K562 (cell line): ENCODE measurements around the gene RPS2. TPM values are rescaled to one million over a fixed set of nuclear protein-coding genes. Genes with fewer than 3 reads are reported as not detected.

Experiments
- ATAC-seq: fragments of 200-7000 bp; cut with Tn5 transposase; 3 replicates; pipeline ENCODE4 v1.9.1; 2020; ENCODE audit warnings: moderate library complexity
- BruUV-seq: library from RNA; stranded (reverse); fragments of 400-500 nt; replicated peaks from 2 replicates; lab custom pipeline; 2021; lab: Mats Ljungman, UMichigan
- CTCF ChIA-PET: fragments of 300-600 bp; formaldehyde crosslinking; extraction: SDS; loops from one replicate; lab custom pipeline; 2021; ENCODE audit warnings: low intra/inter-chr PET ratio; lab: Yijun Ruan, JAX
- POLR2A ChIA-PET: fragments of 300-600, 350-650 bp; sonication (Branson Sonifier 250); formaldehyde crosslinking; extraction: SDS; loops from one replicate; lab custom pipeline; 2021; ENCODE audit warnings: antibody characterized with exemption, inconsistent platforms; lab: Yijun Ruan, JAX
- DNase-seq, 4 experiments: peaks; one replicate each; pipeline versions ENCODE4 v3.0.0 to v3.0.0-alpha.2; 2011 to 2018; ENCODE audit warnings: low spot score in 3 of 4, mixed read lengths in 3 of 4; ENCODE audit errors: extremely low read depth in 1 of 4
- FAIRE-seq: peaks from 2 replicates; lab custom pipeline; 2011; peaks lifted over from hg19 to GRCh38; lab: Jason Lieb, UNC
- H2AFZ ChIP-seq: 2 replicates; pipeline ENCODE4 v1.6.0; 2011; ENCODE audit warnings: low read depth, low read length, control low read depth, inconsistent platforms
- H3K27ac ChIP-seq: fragments of 200-600 bp; 3 replicates; pipeline ENCODE4 v1.8.0; 2011; ENCODE audit warnings: low read depth, mild to moderate bottlenecking, control low read depth, inconsistent platforms, low read length, moderate library complexity, mixed read lengths; ENCODE audit errors: extremely low read depth
- H3K27me3 ChIP-seq, 2 experiments: fragments of 300-600 bp in 1 of 2; 2 replicates in 1 of 2; 3 replicates in 1 of 2; pipeline versions ENCODE4 v1.6.0 to v1.8.0; 2011; ENCODE audit warnings: inconsistent platforms in 2 of 2, low read length in 2 of 2, mild to moderate bottlenecking in 1 of 2, mixed read lengths in 1 of 2, moderate library complexity in 1 of 2; ENCODE audit not compliant: control insufficient read depth in 2 of 2, insufficient read depth in 2 of 2
- H3K36me3 ChIP-seq: fragments of 300-600 bp; 3 replicates; pipeline ENCODE4 v1.8.0; 2011; ENCODE audit warnings: mild to moderate bottlenecking, low read length, inconsistent platforms; ENCODE audit not compliant: control insufficient read depth, insufficient read depth
- H3K4me1 ChIP-seq, 2 experiments: fragments of 200-600 bp in 1 of 2; replicated peaks in 1 of 2; 2 replicates in 1 of 2; 3 replicates in 1 of 2; pipeline versions ENCODE4 v1.5.1 to v1.8.0; 2011; ENCODE audit warnings: inconsistent platforms in 2 of 2, low read length in 2 of 2, mild to moderate bottlenecking in 1 of 2, mixed read lengths in 1 of 2, moderate library complexity in 1 of 2; ENCODE audit not compliant: control insufficient read depth in 2 of 2, insufficient read depth in 2 of 2
- H3K4me2 ChIP-seq: 2 replicates; pipeline ENCODE4 v1.6.1; 2011; ENCODE audit warnings: low read length, control low read depth, inconsistent platforms, mixed read lengths; ENCODE audit not compliant: insufficient read depth
- H3K4me3 ChIP-seq: fragments of 200-600 bp; sonication (generic), shearing (Covaris generic); 2 replicates; pipeline ENCODE4 v1.5.1; 2016; ENCODE audit warnings: control low read depth, inconsistent platforms
- H3K79me2 ChIP-seq: fragments of 200-600 bp; 3 replicates; pipeline ENCODE4 v1.8.0; 2011; ENCODE audit warnings: low read length, inconsistent platforms; ENCODE audit not compliant: control insufficient read depth, insufficient read depth
- H3K9ac ChIP-seq, 2 experiments: 2 replicates each; pipeline versions ENCODE4 v1.6.0 to v1.6.1; 2011; ENCODE audit warnings: low read depth in 2 of 2, low read length in 2 of 2, control low read depth in 1 of 2, inconsistent platforms in 1 of 2, mild to moderate bottlenecking in 1 of 2, mixed read lengths in 1 of 2; ENCODE audit not compliant: insufficient read depth in 1 of 2
- H3K9me1 ChIP-seq: one replicate; pipeline ENCODE4 v1.6.0; 2011; ENCODE audit warnings: inconsistent platforms, mild to moderate bottlenecking, low read length, moderate library complexity; ENCODE audit not compliant: control insufficient read depth, insufficient read depth
- H3K9me3 ChIP-seq: replicated peaks from 2 replicates; pipeline ENCODE4 v1.5.1; 2011; ENCODE audit warnings: low read depth, low read length, inconsistent platforms; ENCODE audit not compliant: control insufficient read depth, insufficient read depth
- H4K20me1 ChIP-seq: replicated peaks from 2 replicates; pipeline ENCODE4 v1.6.1; 2011; ENCODE audit warnings: low read length, inconsistent platforms, mixed read lengths; ENCODE audit not compliant: control insufficient read depth, insufficient read depth
- FOXP1 ChIP-seq: sonication (generic); formaldehyde crosslinking; IDR thresholded peaks from 2 replicates; pipeline ENCODE4 v1.8.0; 2022; ENCODE audit warnings: mild to moderate bottlenecking, missing genetic modification reagents
- HDAC6 ChIP-seq: IDR thresholded peaks from 2 replicates; pipeline ENCODE4 v1.6.1; 2012; ENCODE audit warnings: low read depth, mild to moderate bottlenecking, control low read depth, inconsistent platforms, low read length, moderate library complexity
- NFE2 ChIP-seq: IDR thresholded peaks from 2 replicates; pipeline ENCODE4 v1.6.1; 2014; ENCODE audit warnings: antibody characterized with exemption, low read depth
- PCBP1 ChIP-seq: fragments of 200-400 bp; formaldehyde crosslinking; IDR thresholded peaks from 2 replicates; pipeline ENCODE4 v1.6.1; 2018; ENCODE audit warnings: mild to moderate bottlenecking, low read depth, low read length; ENCODE audit not compliant: poor library complexity, severe bottlenecking
- PCBP2 ChIP-seq: fragments of 200-400 bp; formaldehyde crosslinking; IDR thresholded peaks from 2 replicates; pipeline ENCODE4 v1.6.1; 2018; ENCODE audit warnings: low read length, low read depth, mild to moderate bottlenecking, moderate library complexity; ENCODE audit not compliant: poor library complexity, severe bottlenecking
- PPARD ChIP-seq: fragments of 250-450 bp; sonication (Bioruptor Pico); IDR thresholded peaks from 2 replicates; pipeline ENCODE4 v1.8.0; 2022; ENCODE audit warnings: inconsistent platforms, mild to moderate bottlenecking, moderate library complexity
- SAFB ChIP-seq: fragments of 200-400 bp; formaldehyde crosslinking; IDR thresholded peaks from 2 replicates; pipeline ENCODE4 v1.6.1; 2017; ENCODE audit warnings: low read depth, low read length, borderline replicate concordance
- ZNF12 ChIP-seq: sonication (generic); formaldehyde crosslinking; IDR thresholded peaks from 2 replicates; pipeline ENCODE4 v1.4.0; 2020; ENCODE audit warnings: mild to moderate bottlenecking, missing genetic modification reagents
- ZNF121 ChIP-seq: sonication (generic); formaldehyde crosslinking; conservative IDR thresholded peaks from 2 replicates; pipeline ENCODE4 v1.8.0; 2022; ENCODE audit warnings: missing genetic modification reagents
- ZNF143 ChIP-seq: sonication (generic); formaldehyde crosslinking; IDR thresholded peaks from 2 replicates; pipeline ENCODE4 v1.9.0; 2022; ENCODE audit warnings: mild to moderate bottlenecking, missing genetic modification reagents
- ZNF197 ChIP-seq: fragments of 200-800 bp; sonication (Bioruptor generic); IDR thresholded peaks from 2 replicates; pipeline ENCODE4 v1.6.1; 2016; ENCODE audit warnings: low read depth, missing genetic modification characterization, missing compliant biosample characterization
- ZNF57 ChIP-seq: fragments of 450-650 bp; formaldehyde crosslinking; IDR thresholded peaks from 2 replicates; pipeline ENCODE4 v1.4.0; 2020; ENCODE audit warnings: mild to moderate bottlenecking, moderate library complexity
- WGBS: fragments of 100-300 bp; shearing (Covaris generic); methylation state at CpG from one replicate; pipeline ENCODE4 v1.1.6; 2016; ENCODE audit warnings: low coverage, mixed read lengths; ENCODE audit not compliant: insufficient coverage; ENCODE audit errors: missing lambda C conversion rate; 5-methylcytosine and 5-hydroxymethylcytosine counted together
- in situ Hi-C: fragments of 300-500 bp; cut with MboI; formaldehyde crosslinking; loops from 4 replicates; pipeline ENCODE4 v1.15.0; 2018; ENCODE audit warnings: inconsistent platforms, mixed read lengths
- intact Hi-C: fragments of 100-400 bp; cut with micrococcal nuclease; formaldehyde crosslinking; loops from 2 replicates; pipeline ENCODE4 v1.14.2; 2022
- polyA plus RNA-seq, 8 experiments: library from polyadenylated mRNA; depleted of rRNA in 4 of 8; stranded (reverse) in 5 of 8; unstranded in 3 of 8; fragments of >200 nt; fragmentation: Nextera tagmentation in 2 of 8; fragmentation: Illumina TruSeq in 1 of 8; extraction: Ambion mirVana in 2 of 8; extraction: Trizol in 1 of 8; gene quantifications; 2 replicates each; pipeline versions ENCODE4 v1.2.1 to v1.2.3, GENCODE V29; 2011 to 2014; ENCODE audit warnings: inconsistent platforms in 1 of 8, missing spikeins in 1 of 8
- total RNA-seq, 7 experiments: library from RNA; depleted of rRNA in 6 of 7; stranded (reverse); fragments of >200 nt in 6 of 7; fragmentation: Illumina TruSeq in 2 of 7; extraction: Trizol in 2 of 7; gene quantifications; 2 replicates each; pipeline versions ENCODE4 v1.2.1 to v1.2.3, GENCODE V29; 2011 to 2021; ENCODE audit warnings: low replicate concordance in 1 of 7
- TF ChIP-seq, protein P1 (sequence below): fragments of 450-650 bp; IDR thresholded peaks from 2 replicates; pipeline ENCODE4 v1.6.1; 2014; ENCODE audit warnings: low read depth, mild to moderate bottlenecking, moderate library complexity, borderline replicate concordance
- TF ChIP-seq, protein P2 (sequence below): sonication (generic); formaldehyde crosslinking; IDR thresholded peaks from 2 replicates; pipeline ENCODE4 v1.8.1; 2023; ENCODE audit warnings: mild to moderate bottlenecking, missing genetic modification reagents
- TF ChIP-seq, protein P3 (sequence below): fragments of 250-450 bp; sonication (Bioruptor Pico); IDR thresholded peaks from 2 replicates; pipeline ENCODE4 v1.4.0; 2020; ENCODE audit warnings: mild to moderate bottlenecking, moderate library complexity, borderline replicate concordance

Gene RPS2
- total and polyA plus RNA-seq, 9 of the 15 experiments (the other 6 are each of a cell fraction or from before 2014, with no cell fraction given), result 834 to 4,794 (median 3,793) TPM

DNA sequence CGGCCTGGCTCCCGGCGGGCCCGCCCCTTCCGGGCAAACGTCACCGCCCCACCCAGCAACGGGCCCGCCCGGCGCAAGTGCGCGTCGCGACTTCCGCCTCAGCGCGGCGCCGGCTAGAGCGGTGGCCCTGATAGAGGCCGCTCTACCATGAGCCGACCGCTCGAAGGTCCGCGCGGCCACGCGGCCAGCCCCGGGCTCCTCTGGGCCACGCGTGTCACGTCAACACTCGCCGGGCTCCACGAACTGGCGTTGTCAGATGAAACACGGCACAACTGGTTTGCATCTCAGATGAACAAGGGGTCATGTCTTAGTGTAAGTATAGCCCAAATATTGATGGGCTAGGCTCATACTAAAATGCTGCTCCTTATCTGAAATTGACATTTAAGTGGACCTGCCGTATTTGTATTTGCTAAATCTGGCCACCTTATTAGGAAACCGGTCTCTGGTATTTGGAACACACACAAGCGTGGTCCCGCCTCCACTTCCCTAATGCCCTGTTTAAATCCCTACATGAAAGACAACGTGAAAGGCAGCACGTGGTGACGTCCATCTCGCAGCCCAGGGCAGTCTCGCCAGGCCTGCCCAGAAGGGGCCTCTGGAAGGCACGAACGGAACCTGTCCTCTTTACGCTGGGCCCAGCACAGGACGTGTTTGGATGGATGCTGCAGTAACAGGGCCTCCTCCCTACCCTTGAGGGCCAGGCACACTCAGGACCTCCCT lies 45.3 kb upstream of the RPS2 start, which contains the start of gene ZNF598:
Gene ZNF598 (minus strand): TSS at position 31 of the 720 bp plus-strand sequence.
- H3K4me1 ChIP-seq, result peaks cover 20 to 60% of the 10 kb centered on the region in 2 experiments
- TSS peak; percentile 97 for BruUV-seq
- H3K4me3 ChIP-seq, result peak within 1 kb of the TSS; percentile 99
- CTCF ChIA-PET, result no interaction called here
- peaks cover 34% of the 10 kb centered on the region; the same call in 2 of the 3 replicates for H3K36me3 ChIP-seq
- peaks cover 30% of the 10 kb centered on the region; the same call in 1 of the 2 replicates for H4K20me1 ChIP-seq
- WGBS, result under 1% methylated on average over 40 of the region's 52 CpGs
- peak within 1 kb of the TSS; percentile 100 for H3K4me2 ChIP-seq
- peak within 1 kb of the TSS; percentile 92 to 99 for H3K9ac ChIP-seq
- DNase-seq (peak; percentile 90 to 95 (median 90)), ATAC-seq (peak; percentile 91), FAIRE-seq (peak; percentile 40)
- peak within 1 kb of the TSS; percentile 91 for H3K27ac ChIP-seq
- in situ Hi-C loops (no loop called here), intact Hi-C loops (loop anchor here (2.0 kb wide), 1 partner anchor 17 kb away; no protein-coding TSS in a partner anchor)
- H2AFZ ChIP-seq, result peak within 1 kb of the TSS; percentile 65
- H3K27me3 ChIP-seq, result no peaks in the 10 kb centered on the region
- peaks cover 19% of the 10 kb centered on the region for H3K9me1 ChIP-seq
- H3K79me2 ChIP-seq, result peaks cover 59% of the 10 kb centered on the region
- H3K9me3 ChIP-seq, result no peaks in the 10 kb centered on the region
- POLR2A ChIA-PET, result interaction anchor here (2.6 kb wide), 1 partner anchor 13 kb away, joined by 13 read pairs; no protein-coding TSS in a partner anchor
- TF ChIP-seq SAFB (peak; percentile 89), NFE2 (no peak), ZNF57 (CRISPR knock-in tag) (no peak), FOXP1 (CRISPR knock-in tag) (peak; percentile 74; the same call in 1 of the 2 replicates), PCBP2 (no peak), ZNF12 (CRISPR knock-in tag) (peak; percentile 19; the same call in 1 of the 2 replicates), PPARD (CRISPR knock-in tag) (no peak), ZNF197 (CRISPR knock-in tag) (peak; percentile 30; the same call in 1 of the 2 replicates), ZNF143 (no peak), HDAC6 (no peak), ZNF121 (no peak), PCBP1 (no peak)
- TF ChIP-seq, protein P1, sequence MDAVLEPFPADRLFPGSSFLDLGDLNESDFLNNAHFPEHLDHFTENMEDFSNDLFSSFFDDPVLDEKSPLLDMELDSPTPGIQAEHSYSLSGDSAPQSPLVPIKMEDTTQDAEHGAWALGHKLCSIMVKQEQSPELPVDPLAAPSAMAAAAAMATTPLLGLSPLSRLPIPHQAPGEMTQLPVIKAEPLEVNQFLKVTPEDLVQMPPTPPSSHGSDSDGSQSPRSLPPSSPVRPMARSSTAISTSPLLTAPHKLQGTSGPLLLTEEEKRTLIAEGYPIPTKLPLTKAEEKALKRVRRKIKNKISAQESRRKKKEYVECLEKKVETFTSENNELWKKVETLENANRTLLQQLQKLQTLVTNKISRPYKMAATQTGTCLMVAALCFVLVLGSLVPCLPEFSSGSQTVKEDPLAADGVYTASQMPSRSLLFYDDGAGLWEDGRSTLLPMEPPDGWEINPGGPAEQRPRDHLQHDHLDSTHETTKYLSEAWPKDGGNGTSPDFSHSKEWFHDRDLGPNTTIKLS, result peak; percentile 97
- TF ChIP-seq, protein P2, sequence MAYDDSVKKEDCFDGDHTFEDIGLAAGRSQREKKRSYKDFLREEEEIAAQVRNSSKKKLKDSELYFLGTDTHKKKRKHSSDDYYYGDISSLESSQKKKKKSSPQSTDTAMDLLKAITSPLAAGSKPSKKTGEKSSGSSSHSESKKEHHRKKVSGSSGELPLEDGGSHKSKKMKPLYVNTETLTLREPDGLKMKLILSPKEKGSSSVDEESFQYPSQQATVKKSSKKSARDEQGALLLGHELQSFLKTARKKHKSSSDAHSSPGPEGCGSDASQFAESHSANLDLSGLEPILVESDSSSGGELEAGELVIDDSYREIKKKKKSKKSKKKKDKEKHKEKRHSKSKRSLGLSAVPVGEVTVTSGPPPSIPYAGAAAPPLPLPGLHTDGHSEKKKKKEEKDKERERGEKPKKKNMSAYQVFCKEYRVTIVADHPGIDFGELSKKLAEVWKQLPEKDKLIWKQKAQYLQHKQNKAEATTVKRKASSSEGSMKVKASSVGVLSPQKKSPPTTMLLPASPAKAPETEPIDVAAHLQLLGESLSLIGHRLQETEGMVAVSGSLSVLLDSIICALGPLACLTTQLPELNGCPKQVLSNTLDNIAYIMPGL (CRISPR knock-in tag), result peak; percentile 60; the same call in 1 of the 2 replicates
- TF ChIP-seq, protein P3, sequence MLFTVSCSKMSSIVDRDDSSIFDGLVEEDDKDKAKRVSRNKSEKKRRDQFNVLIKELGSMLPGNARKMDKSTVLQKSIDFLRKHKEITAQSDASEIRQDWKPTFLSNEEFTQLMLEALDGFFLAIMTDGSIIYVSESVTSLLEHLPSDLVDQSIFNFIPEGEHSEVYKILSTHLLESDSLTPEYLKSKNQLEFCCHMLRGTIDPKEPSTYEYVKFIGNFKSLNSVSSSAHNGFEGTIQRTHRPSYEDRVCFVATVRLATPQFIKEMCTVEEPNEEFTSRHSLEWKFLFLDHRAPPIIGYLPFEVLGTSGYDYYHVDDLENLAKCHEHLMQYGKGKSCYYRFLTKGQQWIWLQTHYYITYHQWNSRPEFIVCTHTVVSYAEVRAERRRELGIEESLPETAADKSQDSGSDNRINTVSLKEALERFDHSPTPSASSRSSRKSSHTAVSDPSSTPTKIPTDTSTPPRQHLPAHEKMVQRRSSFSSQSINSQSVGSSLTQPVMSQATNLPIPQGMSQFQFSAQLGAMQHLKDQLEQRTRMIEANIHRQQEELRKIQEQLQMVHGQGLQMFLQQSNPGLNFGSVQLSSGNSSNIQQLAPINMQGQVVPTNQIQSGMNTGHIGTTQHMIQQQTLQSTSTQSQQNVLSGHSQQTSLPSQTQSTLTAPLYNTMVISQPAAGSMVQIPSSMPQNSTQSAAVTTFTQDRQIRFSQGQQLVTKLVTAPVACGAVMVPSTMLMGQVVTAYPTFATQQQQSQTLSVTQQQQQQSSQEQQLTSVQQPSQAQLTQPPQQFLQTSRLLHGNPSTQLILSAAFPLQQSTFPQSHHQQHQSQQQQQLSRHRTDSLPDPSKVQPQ (CRISPR knock-in tag), result no peak
